Skeletal muscle satellite cell (primary cell): ENCODE measurements around the gene CD48.
"Not testable (repeated sequence)": the region's sequence is repeated elsewhere in the genome, so short reads cannot be mapped to it uniquely, and the experiment has no call there.

Experiments
- H3K27me3 ChIP-seq: 2 replicates; pipeline ENCODE4 v1.7.0; 2013; ENCODE audit warnings: low read length; ENCODE audit not compliant: control insufficient read depth, insufficient read depth
- H3K36me3 ChIP-seq: 2 replicates; pipeline ENCODE4 v1.7.0; 2013; ENCODE audit warnings: mild to moderate bottlenecking, control low read depth, low read length; ENCODE audit not compliant: insufficient read depth
- H3K4me1 ChIP-seq: 2 replicates; pipeline ENCODE4 v1.7.0; 2013; ENCODE audit warnings: low read length; ENCODE audit not compliant: control insufficient read depth, insufficient read depth
- H3K4me2 ChIP-seq: 2 replicates; pipeline ENCODE4 v1.7.0; 2013; ENCODE audit warnings: mild to moderate bottlenecking, low read length
- H3K4me3 ChIP-seq: 2 replicates; pipeline ENCODE4 v1.7.0; 2013; ENCODE audit warnings: low read length
- H3K9ac ChIP-seq: 2 replicates; pipeline ENCODE4 v1.7.0; 2013; ENCODE audit warnings: mild to moderate bottlenecking, low read depth, low read length, moderate library complexity
- H3K9me3 ChIP-seq: replicated peaks from 2 replicates; pipeline ENCODE4 v1.7.0; 2013; ENCODE audit warnings: mild to moderate bottlenecking, control low read depth, low read length

Gene CD48

DNA sequence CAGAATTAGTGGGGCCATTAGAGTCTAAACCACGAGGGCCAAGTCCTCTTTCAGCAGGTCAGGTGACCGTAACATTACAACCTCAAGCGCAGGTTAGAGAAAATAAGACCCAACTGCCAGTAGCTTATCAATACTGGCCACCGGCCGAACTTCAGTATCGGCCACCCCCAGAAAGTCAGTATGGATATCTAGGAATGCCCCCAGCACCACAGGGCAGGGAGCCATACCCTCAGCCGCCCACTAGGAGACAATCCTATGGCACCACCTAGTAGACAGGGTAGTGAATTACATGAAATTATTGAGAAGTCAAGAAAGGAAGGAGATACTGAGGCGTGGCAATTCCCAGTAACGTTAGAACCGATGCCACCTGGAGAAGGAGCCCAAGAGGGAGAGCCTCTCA lies 19.2 kb downstream of the CD48 start:
- H3K4me2 ChIP-seq, H3K4me3 ChIP-seq, H3K36me3 ChIP-seq, H3K9ac ChIP-seq, H3K27me3 ChIP-seq, H3K4me1 ChIP-seq, H3K9me3 ChIP-seq: not testable (repeated sequence)

DNA sequence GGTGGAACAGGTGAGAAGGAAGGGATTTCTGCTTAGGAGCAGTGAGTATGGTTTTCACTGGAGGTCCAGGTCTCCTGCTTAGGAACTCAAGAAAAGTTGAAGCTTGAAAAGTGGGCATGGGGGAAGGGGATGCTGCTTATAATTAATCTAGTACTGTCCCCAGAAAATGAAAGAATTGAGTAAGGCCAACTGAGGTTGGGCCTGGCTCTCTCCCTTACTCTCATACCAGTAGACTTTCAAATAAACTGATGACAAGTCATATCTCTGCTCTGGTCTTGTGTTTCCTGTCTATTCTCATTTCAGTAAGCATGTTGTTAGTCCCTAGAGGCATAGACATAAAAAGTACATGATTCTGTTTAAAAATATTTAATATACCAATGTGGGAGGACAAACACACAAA lies 26.4 kb downstream of the CD48 start:
- H3K27me3 ChIP-seq: no peaks in the 10 kb centered on the region
- H3K4me3 ChIP-seq: no peak overlapping the region
- H3K9ac ChIP-seq: no peak overlapping the region
- no peaks in the 10 kb centered on the region for H3K4me1 ChIP-seq
- no peaks in the 10 kb centered on the region for H3K9me3 ChIP-seq
- H3K4me2 ChIP-seq: no peak overlapping the region
- H3K36me3 ChIP-seq: no peaks in the 10 kb centered on the region

DNA sequence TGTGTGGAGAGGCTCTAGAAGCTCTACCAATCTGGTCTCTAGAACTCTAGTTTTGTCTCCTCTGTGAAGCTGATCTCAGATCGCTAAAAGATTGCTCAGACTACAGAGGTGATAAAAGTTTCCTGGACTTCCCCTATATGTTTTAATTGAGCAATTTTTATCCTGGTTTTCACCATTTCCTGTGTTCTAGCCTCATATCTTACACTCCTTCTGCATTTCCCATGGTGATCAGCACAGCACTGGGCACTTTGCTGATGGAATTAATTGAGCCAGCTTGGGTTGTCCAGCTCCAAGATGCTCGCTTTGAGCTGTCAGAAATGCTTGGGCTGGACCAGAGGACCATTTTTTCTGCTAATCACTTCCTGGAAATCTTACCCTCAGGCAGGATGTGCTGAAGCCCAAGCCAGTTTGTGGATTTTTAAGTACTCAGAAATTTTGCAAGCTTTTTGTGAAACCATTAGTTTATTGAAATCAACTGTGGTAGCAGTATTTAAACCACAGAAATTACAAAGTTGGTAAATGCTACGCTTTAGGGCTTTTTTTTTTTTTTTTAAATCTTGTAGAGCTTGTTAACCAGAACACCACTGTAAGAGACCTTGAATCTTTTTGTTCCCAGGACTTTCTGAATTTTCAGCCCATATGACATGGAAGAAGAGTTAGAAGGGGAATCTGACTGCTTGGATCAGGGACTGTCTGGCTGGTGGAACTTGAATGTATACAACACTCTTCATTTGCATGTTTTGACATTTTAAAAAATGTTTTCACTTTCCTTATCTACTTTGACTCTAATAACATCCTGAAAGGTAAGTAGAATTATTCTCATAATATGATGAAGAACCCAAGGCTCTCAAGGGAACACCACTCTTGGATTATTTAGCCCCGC lies 28.4 kb downstream of the CD48 start:
- no peaks in the 10 kb centered on the region for H3K4me1 ChIP-seq
- H3K36me3 ChIP-seq: no peaks in the 10 kb centered on the region
- no peak overlapping the region for H3K4me2 ChIP-seq
- no peak overlapping the region for H3K9ac ChIP-seq
- H3K9me3 ChIP-seq: no peaks in the 10 kb centered on the region
- peaks cover 16% of the 10 kb centered on the region for H3K27me3 ChIP-seq
- H3K4me3 ChIP-seq: no peak overlapping the region

DNA sequence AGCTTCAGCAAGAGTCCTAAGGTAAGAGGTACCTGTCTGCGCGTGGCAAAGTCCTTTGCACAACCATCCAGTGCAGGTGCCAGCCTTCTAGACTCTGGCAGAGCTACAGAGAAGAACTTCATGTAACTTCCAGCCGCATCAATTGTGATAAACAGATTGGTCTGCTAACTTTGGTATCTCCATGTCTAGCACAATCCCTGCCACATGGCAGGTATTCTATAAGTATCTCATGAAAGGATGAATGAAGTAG lies 29.8 kb downstream of the CD48 start:
- no peak overlapping the region for H3K9ac ChIP-seq
- no peaks in the 10 kb centered on the region for H3K4me1 ChIP-seq
- no peak overlapping the region for H3K4me2 ChIP-seq
- H3K9me3 ChIP-seq: no peaks in the 10 kb centered on the region
- H3K36me3 ChIP-seq: no peaks in the 10 kb centered on the region
- peaks cover 19% of the 10 kb centered on the region for H3K27me3 ChIP-seq
- H3K4me3 ChIP-seq: no peak overlapping the region

DNA sequence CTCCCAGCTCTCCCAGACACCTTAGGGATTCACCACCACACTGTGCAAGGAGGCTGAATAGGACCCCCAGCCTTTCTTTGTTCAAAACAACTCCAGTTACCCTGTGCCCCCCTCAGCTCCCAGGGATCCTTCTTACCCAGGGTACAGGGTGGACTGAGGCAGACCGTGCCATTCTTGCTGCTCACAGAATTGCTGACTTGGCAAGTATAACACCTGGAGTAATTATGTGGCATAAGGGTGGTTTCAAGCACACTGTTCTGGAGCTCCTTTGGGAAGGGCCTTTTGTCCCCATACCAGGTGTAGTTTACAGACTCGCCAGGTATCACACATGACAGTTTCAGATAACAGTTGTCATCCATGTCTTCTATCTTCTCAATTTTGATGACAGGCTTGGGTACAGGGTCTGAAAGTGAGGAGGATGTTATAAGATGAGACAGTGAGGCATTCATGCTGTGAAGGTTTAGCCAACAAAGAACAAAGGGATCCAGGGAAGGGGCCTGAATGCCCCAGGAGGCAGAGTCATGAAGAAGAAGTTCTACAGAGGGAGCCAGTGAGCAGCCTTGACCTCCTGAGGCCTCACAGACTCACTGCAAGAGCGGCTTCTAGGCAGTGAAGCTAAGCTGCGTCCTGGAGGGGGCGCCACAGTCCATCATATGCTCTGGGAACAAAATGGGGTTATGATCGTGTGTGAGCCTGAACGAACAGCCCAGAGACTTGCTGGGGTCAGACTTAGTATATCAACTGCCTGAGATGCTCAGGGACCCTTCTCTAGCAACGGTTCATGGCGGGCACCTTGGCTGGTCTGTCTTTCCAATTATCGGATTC lies 30.3 kb downstream of the CD48 start:
- Histone ChIP-seq H3K9me3 (no peaks in the 10 kb centered on the region), H3K27me3 (peaks cover 19% of the 10 kb centered on the region), H3K9ac (no peak overlapping the region), H3K4me1 (no peaks in the 10 kb centered on the region), H3K4me2 (no peak overlapping the region), H3K4me3 (no peak overlapping the region), H3K36me3 (no peaks in the 10 kb centered on the region)

DNA sequence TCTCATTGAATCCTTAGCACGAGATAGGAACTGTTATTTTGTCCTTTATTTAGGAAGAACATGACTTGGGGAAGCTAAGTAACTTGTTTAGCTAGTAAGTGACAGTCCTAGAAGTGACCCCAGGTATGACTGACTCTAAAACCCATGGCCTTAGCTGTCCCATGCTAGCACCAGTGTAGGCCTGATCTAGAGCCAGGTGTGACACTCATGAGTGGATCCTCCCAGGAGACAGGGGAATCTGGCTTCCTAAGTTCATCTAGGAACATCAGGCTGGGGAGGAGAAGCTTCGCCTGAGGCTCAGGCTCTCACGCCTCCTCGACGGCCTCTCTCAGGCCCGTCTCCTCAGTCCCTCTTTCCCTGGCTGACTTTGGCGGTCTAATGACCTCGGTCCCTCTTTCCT lies 31.2 kb downstream of the CD48 start:
- Histone ChIP-seq H3K27me3 (peaks cover 19% of the 10 kb centered on the region), H3K4me1 (no peaks in the 10 kb centered on the region), H3K36me3 (no peaks in the 10 kb centered on the region), H3K4me2 (no peak overlapping the region), H3K4me3 (no peak overlapping the region), H3K9me3 (no peaks in the 10 kb centered on the region), H3K9ac (no peak overlapping the region)

DNA sequence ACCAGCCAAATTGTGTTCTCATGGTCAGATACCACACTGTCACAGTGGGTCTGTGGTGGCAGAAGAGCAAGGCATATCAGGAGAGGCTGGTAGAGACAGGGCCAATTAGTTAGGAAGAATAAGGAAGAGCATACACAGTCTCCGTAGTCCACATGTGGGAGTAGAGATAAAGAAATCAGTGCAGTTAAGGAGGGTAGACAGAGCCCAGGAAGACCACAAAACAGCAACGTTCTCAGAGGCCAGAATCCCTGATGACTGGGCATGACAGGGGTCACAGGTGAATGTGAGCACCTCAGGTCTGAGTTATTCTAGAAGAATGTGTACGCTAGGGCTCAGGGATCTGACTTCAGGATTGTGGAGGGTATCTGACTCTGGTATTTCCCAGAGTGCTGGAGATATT lies 31.7 kb downstream of the CD48 start:
- no peaks in the 10 kb centered on the region for H3K4me1 ChIP-seq
- no peak overlapping the region for H3K4me2 ChIP-seq
- no peak overlapping the region for H3K9ac ChIP-seq
- H3K4me3 ChIP-seq: no peak overlapping the region
- peaks cover 19% of the 10 kb centered on the region for H3K27me3 ChIP-seq
- H3K36me3 ChIP-seq: no peaks in the 10 kb centered on the region
- no peaks in the 10 kb centered on the region for H3K9me3 ChIP-seq

DNA sequence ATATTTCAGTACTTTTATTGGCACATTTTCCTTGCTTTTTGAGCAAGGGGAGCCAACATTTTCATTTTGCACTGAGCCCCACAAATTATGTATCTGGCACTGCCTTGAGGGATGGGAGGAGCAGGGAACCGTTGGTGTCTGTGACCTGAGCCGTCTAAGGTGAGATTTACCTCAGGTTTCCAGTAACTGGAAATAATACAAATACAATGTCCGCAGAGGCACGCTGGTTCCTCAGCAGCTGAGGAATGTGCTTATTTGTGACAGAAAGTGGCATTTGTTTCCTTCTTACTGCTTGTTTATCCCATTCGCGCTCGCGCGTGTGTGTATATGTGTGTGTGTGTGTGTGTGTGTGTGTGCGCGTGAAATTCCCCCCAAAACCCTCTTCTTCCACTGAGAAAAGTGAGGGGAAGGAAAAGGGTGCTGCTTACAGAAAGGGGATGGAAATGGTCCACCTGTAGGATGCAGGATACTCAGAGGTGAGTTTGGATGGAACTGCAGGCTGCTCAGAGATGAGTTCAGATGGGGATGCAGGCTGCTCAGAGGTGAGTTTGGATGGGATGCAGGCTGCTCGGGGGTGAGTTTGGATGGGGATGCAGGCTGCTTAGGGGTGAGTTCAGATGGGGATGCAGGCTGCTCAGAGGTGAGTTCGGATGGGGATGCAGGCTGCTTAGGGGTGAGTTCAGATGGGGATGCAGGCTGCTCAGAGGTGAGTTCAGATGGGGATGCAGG lies 34.6 kb downstream of the CD48 start:
- H3K4me3 ChIP-seq: no peak overlapping the region
- no peak overlapping the region for H3K9ac ChIP-seq
- H3K36me3 ChIP-seq: no peaks in the 10 kb centered on the region
- no peak overlapping the region for H3K4me2 ChIP-seq
- no peaks in the 10 kb centered on the region for H3K4me1 ChIP-seq
- H3K9me3 ChIP-seq: no peaks in the 10 kb centered on the region
- peaks cover 19% of the 10 kb centered on the region for H3K27me3 ChIP-seq

DNA sequence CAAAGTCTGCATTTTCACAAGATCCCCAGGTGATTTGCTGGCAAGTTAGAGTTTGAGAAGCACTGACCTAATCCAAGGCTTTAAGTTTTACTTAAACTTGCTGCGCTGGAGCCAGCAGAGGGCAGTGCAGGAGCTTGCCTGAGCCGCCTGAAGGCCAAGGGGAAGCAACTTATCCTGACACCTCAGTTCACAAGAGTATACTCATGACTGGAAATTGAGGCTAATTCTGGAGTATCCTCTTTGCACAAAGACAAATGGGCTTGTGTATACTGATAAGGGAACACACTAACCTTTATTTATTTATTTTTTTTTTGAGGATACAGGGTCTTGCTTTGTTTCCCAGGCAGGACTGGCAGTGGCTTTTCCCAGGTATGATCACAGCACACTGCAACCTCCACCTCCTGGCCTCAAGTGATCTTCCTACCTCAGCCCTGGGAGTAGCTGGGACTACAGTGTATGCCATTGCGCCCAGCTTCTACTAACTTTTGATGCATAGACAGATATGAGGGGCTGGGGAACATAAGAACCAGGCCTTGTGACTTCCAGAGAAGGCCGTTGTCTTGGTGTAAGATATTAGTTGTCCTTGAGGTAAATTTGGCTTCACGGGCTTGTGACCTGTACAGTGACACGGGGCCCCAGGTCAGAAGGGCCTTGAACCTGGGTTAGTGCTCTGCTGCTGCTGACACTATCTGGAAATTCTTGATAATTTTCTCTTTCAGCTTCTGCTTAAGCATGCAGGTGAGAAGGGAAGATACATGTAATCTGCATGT lies 35.8 kb downstream of the CD48 start:
- Histone ChIP-seq H3K27me3 (peaks cover 19% of the 10 kb centered on the region), H3K36me3 (no peaks in the 10 kb centered on the region), H3K9me3 (no peaks in the 10 kb centered on the region), H3K9ac (no peak overlapping the region), H3K4me1 (no peaks in the 10 kb centered on the region), H3K4me2 (no peak overlapping the region), H3K4me3 (no peak overlapping the region)

DNA sequence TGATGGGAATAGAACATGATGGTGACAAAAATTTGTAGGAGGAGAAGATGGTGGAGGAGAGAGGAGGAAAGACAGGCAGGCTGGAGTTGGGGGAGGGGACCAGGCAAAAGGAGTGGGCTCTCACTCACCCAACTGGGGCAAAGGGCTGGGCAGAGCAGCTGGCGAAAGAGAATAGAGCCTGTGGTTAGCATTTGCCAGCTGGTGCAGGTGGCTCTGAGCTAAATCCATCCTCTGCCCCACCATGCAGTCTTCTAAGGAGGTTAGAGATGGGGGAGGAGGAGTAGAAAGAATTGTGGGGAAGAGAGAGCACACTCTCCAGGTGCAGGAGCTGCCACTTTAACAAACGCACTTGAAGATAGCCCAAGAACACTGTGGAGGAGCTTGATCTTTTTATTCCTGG lies 37.2 kb downstream of the CD48 start:
- Histone ChIP-seq H3K4me2 (no peak overlapping the region), H3K4me3 (no peak overlapping the region), H3K4me1 (no peaks in the 10 kb centered on the region)

More for the DNA sequence above, 37.2 kb downstream of the CD48 start:
- H3K9me3 ChIP-seq: no peaks in the 10 kb centered on the region
- H3K27me3 ChIP-seq: peaks cover 13% of the 10 kb centered on the region
- H3K36me3 ChIP-seq: no peaks in the 10 kb centered on the region
- H3K9ac ChIP-seq: no peak overlapping the region
